GM12874 (cell line): ENCODE measurements around the gene LOXL4.

Source experiments
- TF ChIP-seq, protein P1 (sequence below): IDR thresholded peaks from 2 replicates; pipeline ENCODE4 v1.5.1; 2011; ENCODE audit warnings: low read depth, mild to moderate bottlenecking, control low read depth, low read length, moderate library complexity; ENCODE audit not compliant: insufficient read depth

The LOXL4 gene

DNA sequence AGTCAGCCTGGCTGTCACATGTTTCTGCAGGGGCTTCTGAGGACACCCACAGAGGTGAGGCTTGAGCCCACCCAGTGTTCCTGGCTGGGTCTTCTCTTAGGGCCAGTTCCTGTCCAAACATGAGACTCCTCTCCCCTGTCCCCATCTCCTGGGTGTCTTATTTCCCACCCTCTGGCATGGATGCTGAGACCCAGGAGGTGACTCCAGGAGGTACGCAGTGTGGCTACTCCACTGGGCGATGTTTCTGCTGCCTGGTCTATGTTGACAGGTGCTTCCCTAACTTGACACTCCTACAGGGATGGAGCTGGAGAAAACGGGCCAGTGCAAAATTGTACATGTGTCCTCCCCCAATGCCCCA, 26.3 kb upstream of the LOXL4 start:
- TF ChIP-seq, protein P1, sequence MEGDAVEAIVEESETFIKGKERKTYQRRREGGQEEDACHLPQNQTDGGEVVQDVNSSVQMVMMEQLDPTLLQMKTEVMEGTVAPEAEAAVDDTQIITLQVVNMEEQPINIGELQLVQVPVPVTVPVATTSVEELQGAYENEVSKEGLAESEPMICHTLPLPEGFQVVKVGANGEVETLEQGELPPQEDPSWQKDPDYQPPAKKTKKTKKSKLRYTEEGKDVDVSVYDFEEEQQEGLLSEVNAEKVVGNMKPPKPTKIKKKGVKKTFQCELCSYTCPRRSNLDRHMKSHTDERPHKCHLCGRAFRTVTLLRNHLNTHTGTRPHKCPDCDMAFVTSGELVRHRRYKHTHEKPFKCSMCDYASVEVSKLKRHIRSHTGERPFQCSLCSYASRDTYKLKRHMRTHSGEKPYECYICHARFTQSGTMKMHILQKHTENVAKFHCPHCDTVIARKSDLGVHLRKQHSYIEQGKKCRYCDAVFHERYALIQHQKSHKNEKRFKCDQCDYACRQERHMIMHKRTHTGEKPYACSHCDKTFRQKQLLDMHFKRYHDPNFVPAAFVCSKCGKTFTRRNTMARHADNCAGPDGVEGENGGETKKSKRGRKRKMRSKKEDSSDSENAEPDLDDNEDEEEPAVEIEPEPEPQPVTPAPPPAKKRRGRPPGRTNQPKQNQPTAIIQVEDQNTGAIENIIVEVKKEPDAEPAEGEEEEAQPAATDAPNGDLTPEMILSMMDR, result no peak

- TF ChIP-seq, protein P1, result no peak
These were observed 25.7 kb upstream of the LOXL4 start for GRCh38 chr10:98293550-98294269.

- TF ChIP-seq, protein P1, result no peak
These were observed 25.0 kb upstream of the LOXL4 start for GRCh38 chr10:98292971-98293370.

DNA sequence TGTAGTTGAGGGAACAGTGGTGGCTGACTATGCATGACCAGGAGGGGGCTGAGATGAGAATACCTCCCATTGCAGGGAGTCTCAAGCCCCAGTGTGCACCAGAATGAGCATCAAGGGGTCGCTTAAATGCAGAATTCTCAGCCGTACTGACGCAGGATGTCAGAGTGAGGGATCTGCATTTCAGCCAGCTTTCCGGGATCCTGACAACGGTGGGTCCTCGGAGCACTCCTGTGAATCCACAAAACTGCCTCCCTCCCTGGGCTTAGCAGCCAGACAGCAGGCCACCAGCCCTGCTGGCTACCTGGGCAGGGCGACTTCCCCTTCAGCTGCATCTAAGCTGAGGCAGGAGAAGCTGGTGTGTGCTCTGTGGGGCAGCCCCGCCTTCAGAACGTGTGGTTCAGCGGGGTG, 21.8 kb upstream of the LOXL4 start:
- TF ChIP-seq, protein P1, result no peak

GRCh38 chr10:98287321-98287720, 19.3 kb upstream of the LOXL4 start:
- TF ChIP-seq, protein P1, result no peak

DNA sequence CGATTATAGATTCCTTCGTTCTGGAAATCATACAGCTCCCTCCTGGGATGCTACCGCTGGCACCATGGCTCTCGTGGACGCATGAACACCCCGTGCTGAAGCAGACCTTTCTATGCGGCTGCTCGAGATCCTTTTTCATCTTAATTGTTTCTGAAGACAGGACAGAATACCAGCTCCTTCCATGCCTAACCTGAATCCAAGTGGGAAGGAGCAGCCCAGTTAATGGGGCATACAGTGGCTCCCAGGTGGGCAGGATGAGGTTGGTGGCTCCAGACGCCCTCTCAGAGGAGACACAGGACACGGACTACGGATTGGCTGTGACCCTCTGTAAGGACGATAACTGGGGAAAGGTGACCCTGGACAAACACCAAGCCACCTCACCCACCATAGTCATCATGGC, 18.4 kb upstream of the LOXL4 start:
- TF ChIP-seq, protein P1, result no peak

DNA sequence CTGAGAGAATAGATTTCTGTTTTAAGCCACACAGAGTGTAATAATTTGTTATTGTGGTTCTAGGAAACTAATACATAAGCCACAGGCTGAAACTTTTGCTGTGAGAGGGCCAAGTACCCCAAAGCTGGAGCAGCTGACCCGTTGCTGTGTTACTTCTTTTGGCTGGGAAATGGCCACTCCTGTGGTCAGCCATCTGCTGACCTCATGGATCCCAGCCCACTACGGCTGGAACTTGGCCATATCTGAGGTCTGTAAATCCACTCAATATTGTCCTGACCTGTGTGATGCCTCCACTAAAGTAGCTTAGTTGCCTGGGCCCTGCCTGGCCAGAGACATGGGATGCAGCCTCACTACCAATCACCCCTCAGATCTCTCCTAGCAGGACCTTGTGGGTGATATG, 17.4 kb upstream of the LOXL4 start:
- TF ChIP-seq, protein P1, result no peak
